NCI-H2171 treated with DMSO at 0.1 percent for 48 hours (cell line): ENCODE results near the gene POU6F1.
"Not testable (repeated sequence)": the region's sequence is repeated elsewhere in the genome, so short reads cannot be mapped to it uniquely, and the experiment has no call there.

Source experiments
- DNase-seq: peaks from one replicate; lab custom pipeline; 2025; lab: John Stamatoyannopoulos, UW

The POU6F1 gene, protein sequence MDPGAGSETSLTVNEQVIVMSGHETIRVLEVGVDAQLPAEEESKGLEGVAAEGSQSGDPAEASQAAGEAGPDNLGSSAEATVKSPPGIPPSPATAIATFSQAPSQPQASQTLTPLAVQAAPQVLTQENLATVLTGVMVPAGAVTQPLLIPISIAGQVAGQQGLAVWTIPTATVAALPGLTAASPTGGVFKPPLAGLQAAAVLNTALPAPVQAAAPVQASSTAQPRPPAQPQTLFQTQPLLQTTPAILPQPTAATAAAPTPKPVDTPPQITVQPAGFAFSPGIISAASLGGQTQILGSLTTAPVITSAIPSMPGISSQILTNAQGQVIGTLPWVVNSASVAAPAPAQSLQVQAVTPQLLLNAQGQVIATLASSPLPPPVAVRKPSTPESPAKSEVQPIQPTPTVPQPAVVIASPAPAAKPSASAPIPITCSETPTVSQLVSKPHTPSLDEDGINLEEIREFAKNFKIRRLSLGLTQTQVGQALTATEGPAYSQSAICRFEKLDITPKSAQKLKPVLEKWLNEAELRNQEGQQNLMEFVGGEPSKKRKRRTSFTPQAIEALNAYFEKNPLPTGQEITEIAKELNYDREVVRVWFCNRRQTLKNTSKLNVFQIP

DNA sequence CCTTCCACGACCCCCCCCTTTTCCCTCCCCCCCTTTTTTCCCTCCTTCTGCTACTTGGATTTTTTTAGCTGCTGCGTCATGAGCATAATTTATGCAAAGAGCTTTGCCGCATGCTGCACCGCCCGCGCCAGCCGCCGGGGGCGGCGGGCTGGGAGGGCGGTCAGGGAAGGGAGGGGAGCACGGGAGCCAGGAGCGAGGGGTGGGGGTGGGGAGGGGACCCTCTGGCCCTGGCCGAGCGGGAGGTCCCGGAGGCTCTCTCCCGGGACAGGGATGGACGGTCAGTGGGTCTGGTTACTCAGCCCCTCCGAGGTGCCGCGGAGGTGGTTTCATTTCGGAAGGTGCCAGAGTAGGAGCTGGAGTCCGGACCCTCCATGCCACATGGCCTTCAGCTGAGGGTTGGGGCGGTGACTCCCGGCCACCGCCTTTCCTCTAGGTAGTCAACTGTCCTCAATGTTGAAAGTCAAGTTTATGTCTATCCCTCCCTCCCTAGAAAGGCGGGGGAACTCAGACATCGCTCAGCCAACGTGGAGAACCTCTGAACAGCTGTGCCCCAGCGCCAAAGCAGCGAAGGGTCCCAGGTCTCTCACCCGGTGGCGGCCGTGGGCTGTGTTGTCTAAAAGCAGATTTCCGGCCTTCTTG, at the start of gene POU6F1:
POU6F1 (minus strand) TSS at position 95 of the 639 bp plus-strand sequence. CDS start 11,226 bp downstream, outside the sequence.
- peak; percentile 78 for DNase-seq

DNA sequence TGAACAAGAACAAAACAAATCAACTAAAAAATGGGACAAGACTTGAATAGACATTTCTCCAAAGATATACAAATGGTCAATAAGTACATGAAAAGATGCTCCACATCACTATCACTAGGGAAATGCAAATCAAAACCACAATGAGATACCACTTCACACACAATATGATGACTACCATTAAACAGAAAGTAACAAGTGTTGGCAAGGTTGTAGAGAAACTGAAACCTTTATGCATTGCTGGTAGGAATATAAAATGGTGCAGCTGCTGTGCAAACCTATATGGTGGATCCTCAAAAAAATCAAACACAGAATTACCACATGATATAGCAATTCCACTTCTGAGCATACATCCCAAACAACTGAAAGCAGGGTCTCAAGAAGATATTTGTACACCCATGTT, 47.2 kb upstream of the POU6F1 start:
- DNase-seq = no peak

DNA sequence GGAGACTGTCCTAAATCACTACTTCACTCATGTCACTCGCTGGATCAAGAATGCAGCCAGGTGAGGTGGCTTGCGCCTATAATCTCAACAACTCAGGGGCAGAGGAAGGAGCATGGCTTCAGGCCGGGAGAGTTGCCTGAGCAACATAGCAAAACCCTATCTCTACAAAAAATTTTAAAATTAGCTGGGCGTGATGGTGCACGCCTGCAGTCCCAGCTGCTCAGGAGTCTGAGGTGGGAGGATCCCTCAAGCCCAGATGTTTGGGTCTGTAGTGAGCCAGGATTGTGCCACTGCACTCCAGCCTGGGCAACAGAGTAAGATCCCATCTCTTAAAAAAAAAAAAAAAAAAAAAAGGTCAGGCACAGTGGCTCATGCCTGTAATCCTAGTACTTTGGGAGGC, 46.4 kb upstream of the POU6F1 start:
- no peak for DNase-seq

DNA sequence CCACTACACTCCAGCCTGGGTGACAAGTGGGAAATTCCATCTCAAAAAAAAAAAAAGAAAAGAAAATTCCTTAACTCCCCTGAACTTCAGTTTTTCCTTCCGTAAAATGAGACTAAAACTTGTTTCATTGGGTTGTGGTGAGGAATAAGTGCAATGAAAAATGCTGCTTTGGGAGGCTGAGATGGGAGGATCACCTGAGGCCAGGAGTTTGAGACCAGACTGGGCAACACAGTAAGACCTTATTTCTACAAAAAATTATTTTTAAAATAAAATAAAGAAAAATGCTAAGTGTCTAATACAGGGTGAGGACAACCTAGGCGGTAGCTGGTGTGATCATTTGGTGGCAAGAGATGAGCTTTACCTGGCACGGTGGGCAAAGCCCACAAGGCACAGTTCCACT, 45.5 kb upstream of the POU6F1 start:
- DNase-seq = no peak

DNA sequence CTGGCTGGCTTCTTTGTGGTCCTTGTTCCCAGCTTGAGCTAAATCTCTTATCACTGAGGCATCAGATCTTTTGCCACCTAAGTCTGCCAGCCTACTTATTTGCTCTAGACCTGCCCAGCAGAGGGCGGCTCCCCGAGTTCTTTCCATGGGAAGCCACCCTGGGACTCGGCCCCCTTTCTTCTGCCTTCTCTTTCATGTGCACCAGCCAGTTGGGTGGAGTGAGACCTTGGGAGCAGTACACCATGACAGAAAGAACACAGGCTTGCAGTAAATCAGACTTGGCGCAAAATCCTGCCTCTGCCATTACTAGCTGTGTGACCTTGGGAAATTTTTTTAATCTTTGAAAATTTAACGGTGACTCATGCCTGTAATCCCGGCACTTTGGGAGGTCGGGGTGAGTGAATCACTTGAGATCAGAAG, 44.9 kb upstream of the POU6F1 start:
- peak; percentile 27 for DNase-seq

DNA sequence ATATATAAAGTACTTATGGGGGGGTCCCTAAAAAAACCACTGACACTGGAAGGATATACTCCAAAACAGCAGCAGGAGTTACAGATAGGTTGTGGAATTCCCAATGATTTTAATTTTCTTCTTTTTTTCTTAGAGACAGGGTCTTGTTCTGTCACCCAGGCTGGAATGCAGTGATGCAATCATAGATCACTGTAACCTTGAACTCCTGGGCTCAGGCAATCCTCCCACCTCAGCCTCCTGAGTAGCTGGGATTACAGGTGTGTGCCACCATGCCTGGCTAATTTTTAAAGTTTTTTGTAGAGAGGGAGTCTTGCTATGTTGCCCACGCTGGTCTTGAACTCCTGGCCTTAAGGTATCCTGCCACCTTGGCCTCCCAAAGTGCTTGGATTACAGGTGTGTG, 41.7 kb upstream of the POU6F1 start:
- DNase-seq = not testable (repeated sequence)

DNA sequence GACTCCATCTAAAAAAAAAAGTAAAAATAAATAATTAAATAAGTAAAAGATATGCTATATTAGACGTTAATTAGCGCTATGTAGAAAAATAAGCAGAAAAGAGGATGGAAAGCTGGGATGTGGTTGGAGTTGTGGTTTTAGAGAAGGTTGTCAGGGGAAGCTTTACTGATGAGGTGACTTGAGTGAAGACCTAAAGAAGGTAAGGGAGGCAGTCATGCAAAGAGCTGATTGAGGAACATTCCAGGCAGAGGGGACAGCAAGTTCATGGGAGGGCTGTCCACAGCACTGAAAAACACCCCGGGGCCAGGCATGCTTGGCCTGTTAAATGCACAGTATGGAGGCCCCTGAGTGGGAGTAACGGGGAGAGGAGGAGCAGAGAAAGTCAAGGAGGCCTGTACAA, 36.7 kb upstream of the POU6F1 start:
- DNase-seq = no peak

DNA sequence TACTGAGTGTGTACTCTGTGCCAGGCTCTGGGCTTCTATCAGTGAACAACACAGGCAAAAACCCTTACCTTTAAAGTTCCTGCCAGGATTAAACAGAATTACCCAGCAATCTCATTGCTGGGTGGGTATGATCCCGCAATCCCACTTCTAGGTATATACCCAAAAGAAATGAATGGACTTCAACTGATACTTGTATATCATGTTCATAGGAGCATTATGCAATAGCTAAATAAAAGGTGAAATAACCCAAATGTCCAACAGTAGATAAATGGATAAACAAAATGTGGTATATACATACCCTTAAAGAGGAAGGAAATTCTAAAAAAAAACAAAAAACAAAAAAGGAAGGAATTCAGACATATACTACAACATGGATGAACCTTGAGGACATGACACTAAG, 35.4 kb upstream of the POU6F1 start:
- DNase-seq = no peak

DNA sequence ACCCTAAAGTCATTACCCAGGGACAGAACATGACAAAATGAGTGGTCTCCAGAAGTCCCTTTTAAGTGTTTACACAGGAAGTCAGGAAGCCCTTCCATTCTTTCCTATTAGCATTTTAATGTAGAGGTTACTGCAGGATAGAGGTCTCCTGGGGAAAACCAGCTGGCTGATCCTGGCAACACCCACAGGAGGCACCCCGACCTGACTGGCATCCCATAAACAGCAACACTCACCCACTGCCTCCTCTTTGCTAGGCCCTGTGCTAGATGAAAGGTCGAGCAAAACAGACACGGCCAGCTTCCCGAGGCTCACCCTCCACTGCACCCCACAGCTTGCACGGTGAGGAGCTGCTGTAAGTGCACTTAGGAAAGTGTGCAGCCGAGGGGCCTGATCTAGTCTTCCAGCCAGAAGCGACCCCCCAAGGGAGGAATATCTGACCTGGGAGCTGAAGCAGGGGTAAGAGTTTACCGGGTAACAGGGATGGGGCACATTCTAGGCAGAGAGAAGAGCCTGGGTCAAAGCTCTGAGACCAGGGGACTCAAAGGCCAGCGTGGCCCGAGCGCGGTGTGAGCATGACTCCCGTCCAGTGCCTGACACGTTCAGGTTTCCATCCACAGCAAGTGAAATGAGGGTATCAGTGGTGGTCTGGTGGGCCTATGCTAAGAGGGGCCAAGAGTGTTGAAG, 29.8 kb upstream of the POU6F1 start:
- no peak for DNase-seq

DNA sequence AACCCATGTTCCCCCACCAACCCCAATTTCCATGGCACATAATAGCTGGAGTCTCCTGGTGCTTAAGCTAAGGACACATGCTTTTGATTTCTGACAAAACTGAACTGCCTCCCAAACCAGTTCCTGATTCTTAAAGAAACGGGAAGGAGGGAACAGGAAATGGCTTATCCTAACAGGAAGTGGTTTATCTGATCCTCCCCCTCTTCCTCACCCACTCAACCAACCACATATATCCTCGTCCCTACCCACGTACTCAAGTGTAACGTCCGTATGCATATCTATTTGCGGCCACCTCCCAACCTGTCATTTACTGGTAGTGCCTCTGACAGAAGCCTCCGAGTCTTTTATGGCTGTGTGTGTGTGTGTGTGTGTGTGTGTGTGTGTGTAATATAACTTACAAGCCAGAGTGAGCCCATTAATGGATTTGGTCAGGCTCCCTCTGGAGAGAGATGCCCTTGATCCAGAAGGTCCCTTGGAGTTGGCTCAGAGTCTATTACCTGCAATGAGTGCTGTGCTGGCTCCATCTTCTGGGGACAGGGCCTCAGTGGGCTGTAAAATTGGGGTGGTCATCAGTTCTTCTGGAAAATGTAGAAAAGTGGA, 28.5 kb upstream of the POU6F1 start:
- no peak for DNase-seq

DNA sequence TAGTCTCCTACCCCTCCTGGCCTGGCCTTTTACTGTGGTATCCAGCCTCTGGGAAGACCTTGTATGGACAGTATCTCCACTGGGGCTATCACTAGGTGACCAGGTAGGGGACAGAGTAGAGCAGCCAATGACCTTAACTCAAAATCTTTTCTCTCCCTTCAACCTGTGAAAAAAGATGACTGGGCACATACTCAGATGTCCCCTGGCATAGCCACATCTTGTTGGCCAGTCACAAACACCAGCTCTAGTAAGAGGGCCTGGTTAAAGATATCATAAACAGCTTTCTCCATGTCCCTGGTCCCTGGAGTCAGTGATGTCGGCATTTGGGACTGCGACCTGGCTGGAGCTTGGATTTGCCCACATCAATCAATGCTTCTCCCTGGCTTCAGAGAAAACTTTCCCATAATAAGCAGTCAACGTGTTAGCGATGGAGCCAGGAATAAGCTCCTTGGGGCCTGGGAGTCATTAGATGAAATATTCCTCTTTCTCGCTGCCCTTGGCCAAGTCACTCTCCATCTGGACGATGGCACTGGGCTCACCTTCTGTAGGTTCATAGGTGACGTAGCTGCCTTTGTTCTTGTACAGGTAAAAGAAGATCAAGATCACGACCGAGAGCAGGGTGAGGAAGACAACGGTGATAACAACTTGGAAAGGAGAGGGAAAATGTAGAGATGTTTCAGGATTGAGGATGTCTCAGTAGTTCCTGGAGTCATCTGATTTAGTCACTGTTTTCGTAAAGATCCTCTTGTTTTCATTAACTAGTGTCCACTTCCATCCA, 27.8 kb upstream of the POU6F1 start:
- no peak for DNase-seq

DNA sequence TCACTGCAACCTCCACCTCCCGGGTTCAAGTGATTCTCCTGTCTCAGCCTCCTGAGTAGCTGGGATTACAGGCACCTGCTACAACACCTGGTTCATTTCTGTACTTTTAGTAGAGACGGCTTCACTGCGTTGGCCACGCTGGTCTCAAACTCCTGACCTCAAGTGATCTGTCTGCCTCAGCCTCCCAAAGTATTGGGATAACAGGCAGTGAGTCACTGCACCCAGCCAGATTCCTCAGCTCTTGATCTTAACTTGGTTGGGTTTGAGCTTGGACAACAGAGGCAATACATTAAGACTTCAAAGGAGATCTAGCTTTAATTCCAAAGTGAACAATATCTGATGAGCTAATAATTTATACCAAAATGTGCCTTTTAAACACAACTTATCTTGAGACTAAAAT, 26.4 kb upstream of the POU6F1 start:
- no peak for DNase-seq

DNA sequence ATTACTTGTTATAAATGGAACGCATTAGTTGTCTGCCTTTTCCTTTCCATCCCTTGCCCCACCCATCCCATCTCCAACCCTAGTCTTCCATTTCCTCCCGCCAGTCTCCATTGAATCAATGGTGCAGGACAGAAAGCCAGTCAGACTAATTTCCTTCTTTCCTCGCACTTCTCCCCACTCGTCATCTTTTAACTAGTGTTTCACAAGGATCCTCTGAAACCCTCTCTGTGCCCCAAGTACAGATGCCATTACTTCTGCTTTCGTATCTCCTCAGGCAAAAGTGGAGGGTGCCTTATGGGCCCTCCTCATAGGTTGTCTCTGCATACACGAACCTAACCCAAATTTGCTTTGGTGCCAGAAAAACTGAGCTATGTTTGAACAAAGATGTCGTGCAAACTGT, 25.0 kb upstream of the POU6F1 start:
- no peak for DNase-seq

DNA sequence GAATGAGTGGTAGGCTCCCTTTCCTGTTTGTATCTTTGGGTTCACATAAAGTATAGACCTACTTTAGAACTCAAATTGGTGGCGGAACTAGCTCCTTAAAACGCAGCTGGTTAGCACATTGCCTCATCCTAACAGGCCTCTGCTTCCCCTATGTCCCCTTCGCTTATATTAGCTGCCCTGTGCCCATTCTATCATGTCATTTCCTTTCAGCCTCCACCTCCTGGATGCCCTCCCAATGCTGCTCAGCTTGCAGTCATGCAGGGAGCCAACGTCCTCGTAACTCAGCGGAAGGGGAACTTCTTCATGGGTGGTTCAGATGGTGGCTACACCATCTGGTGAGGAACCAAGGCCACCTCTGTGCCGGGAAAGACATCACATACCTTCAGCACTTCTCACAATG, 24.3 kb upstream of the POU6F1 start:
- no peak for DNase-seq

DNA sequence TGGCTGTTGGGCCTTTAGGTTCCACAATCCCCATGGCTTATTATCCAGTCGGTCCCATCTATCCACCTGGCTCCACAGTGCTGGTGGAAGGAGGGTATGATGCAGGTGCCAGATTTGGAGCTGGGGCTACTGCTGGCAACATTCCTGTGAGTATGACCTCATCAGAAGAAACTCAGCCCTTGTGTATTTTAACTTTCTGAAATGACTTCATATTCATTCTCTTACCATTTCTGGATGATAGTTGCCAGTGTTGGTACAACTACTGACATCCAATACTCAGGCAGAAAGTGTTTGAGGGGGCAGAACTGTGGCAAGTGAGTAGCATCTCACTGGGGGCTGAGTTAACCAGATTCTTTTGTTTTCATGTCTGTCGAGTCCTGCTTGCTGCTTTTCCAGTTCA, 23.1 kb upstream of the POU6F1 start:
- no peak for DNase-seq

DNA sequence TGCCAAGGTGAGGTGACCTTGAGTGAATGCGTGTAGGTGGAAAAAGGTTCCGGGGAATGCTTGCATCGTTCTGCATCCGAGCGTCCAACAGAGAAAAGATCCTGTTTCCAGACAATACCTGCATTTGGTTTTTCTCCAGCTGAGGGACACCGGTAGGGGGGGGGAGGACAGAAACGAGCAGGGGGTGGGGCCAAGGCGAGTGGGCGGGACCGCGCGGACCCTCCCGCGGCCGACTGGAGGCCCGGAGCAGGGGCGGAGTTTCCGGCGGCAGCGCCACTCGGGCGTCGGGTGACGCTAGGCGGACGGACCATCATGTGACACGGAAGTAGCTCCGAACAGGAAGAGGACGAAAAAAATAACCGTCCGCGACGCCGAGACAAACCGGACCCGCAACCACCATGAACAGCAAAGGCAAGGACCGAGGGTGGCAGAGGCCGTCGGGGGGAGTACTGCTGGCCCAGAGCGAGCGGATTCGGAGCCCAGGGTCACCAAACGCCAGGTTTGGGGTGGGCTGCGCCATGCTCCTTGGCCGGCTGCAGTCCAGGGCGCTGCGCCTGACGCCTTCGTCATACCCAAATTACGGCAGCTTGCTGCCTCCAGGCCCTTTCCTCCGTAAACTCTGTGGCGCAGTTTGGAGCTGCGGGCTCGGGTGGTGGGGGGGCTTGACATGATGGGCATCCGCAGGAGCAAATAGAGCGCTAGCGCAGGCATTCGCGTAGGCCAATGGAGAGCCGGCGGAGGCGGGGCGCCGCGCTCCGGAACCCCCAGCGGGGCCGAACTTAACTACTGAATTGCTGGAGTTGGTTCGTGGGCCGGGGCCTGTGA, 20.9 kb upstream of the POU6F1 start, which contains the start of gene DAZAP2:
DAZAP2 (plus strand) TSS at position 317 of the 825 bp plus-strand sequence; CDS start at position 399, 82 bp downstream.
- peak; percentile 94 for DNase-seq

DNA sequence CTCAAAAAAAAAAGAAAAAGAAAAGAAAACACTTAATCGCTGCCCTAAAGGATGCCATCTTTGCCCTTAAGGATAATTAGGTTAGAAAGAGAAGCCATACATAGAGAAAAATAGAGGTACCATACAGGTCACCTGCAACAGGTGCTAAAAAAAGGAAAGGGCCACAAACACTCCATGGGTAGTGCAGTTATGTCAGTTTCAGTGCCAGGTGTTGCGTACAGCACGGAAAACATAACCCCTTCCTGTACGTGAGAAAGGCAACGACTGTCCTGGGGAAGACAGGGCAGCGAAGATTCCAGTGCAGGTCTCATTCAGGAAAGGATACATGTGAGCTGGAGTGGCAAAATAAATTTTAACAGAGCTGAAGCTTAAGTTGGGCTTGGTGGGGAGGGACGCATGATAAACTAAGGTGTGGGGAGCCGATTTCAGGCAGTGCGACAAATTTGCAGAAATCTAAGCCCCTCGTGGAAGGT, 20.2 kb upstream of the POU6F1 start:
- DNase-seq = peak; percentile 57

DNA sequence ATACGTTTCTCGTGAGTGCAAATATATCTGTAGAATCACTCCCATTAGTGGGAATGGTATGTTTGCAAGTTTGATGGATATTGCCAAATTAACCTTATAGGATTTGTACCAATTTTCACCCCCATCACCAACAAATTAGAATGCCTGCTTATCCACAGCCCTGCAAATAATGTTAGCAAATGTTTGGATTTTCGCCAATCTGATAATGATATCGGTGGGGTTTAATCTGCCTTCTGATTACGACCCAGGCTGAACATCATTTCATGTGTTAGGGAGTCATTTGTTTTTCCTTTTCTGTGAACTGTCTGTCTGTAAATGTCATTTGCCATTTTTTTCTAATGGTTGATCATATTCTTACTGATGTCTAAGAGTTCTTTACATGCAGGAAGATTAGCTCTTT, 16.7 kb upstream of the POU6F1 start:
- DNase-seq = no peak

DNA sequence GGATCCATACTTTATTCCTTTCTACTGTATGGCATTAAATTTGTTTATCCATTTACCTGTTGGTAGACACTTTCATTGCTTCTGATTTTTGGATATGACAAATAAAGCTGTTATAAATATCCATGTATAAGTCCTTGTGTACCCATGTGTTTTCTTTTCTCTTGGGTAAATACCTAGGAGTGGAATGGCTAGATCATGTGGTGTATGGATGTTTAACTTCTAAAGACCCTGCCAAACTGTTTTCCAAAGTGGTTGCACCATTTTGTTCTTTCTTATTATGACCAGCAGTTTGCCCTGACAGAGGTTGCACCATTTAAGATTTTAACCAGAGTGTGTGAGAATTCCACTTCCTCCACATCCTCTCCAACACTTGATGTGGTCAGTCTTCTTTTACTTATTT, 14.8 kb upstream of the POU6F1 start:
- DNase-seq = no peak

DNA sequence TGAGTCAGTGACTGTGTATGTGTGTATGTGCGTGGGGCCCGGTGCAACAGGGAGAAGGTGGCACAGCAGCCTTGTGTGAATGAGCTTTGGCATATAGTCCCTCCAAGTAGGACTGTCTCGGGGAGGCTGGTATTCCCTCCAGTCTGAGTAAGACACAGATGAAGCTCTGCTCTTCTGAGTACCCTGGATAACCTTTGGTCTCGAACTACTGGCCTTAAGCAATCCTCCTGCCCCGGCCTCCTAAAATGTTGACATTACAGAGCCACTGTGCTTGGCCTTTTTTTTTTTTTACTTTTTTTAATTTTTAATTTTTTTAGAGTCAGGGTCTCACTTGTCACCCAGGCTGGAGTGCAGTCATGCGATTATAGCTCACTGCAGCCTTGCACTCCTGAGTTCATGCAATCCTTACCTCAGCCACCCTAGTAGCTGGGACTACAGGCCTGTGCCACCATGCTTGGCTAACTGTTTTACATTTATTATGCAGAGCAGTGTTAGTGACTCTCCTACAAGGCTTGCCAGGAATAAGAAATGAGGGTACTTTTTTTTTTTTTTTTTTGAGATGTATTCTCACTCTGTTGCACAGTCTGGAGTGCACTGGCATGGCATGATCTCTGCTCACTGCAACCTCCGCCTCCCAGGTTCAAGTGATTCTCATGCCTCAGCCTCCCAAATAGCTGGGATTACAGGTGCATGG, 11.4 kb upstream of the POU6F1 start:
- DNase-seq = no peak
